Measurements from ENCODE around the gene SLC25A38. TPM values are rescaled to one million over a fixed set of nuclear protein-coding genes. Genes with fewer than 3 reads are reported as not detected.

SLC25A38 gene
- total and polyA plus RNA-seq, 2 donors from 2014 or later = 24.9 to 42.3 TPM

GRCh38 chr3:39386318-39386717 lies 3.1 kb downstream of the SLC25A38 start:
- Histone ChIP-seq H3K27me3 (ENCODE audit: control insufficient read depth, insufficient read depth, low read length) (no peaks in the 10 kb centered on the region), H3K9me3 (ENCODE audit: control insufficient read depth in 2 of 3, insufficient read depth in 1 of 3, low read length in 3 of 3) (no peaks in the 10 kb centered on the region), H3K4me1 (ENCODE audit: control insufficient read depth in 2 of 3, insufficient read depth in 2 of 3, low read depth in 1 of 3, low read length in 3 of 3) (peaks cover 0 to 10% (median 8%) of the 10 kb centered on the region in 3 donors), H3K27ac (ENCODE audit: low read depth in 2 of 2, low read length in 2 of 2) (no peak overlapping the region), H3K4me3 (ENCODE audit: low read length in 3 of 3) (no peak overlapping the region), H3K9ac (ENCODE audit: low read length in 3 of 3) (no peak overlapping the region), H3K36me3 (ENCODE audit: control insufficient read depth in 2 of 3, insufficient read depth in 3 of 3, low read length in 3 of 3) (peaks cover 2 to 11% (median 8%) of the 10 kb centered on the region in 3 donors)
- DNase-seq (no peak), FAIRE-seq (no peak)
- intact Hi-C loops (cut with DNase I) = no loop called here
- TF ChIP-seq CTCF (IDR thresholded peaks at IDR 0.05; ENCODE audit: borderline replicate concordance, extremely low read depth, insufficient read depth) = no peak

GRCh38 chr3:39387411-39387975 lies 4.3 kb downstream of the SLC25A38 start:
- Histone ChIP-seq H3K27ac (ENCODE audit: low read depth in 2 of 2, low read length in 2 of 2) (no peak overlapping the region), H3K4me3 (ENCODE audit: low read length in 3 of 3) (no peak overlapping the region), H3K36me3 (ENCODE audit: control insufficient read depth in 2 of 3, insufficient read depth in 3 of 3, low read length in 3 of 3) (peaks cover 4 to 19% (median 11%) of the 10 kb centered on the region in 3 donors), H3K9ac (ENCODE audit: low read length in 3 of 3) (no peak overlapping the region), H3K4me1 (ENCODE audit: control insufficient read depth in 2 of 3, insufficient read depth in 2 of 3, low read depth in 1 of 3, low read length in 3 of 3) (peaks cover 0 to 10% (median 8%) of the 10 kb centered on the region in 3 donors), H3K27me3 (ENCODE audit: control insufficient read depth, insufficient read depth, low read length) (no peaks in the 10 kb centered on the region), H3K9me3 (ENCODE audit: control insufficient read depth in 2 of 3, insufficient read depth in 1 of 3, low read length in 3 of 3) (no peaks in the 10 kb centered on the region)
- FAIRE-seq = no peak
- DNase-seq = no peak
- no peak for TF ChIP-seq CTCF (IDR thresholded peaks at IDR 0.05; ENCODE audit: borderline replicate concordance, extremely low read depth, insufficient read depth)
- intact Hi-C loops (cut with DNase I) = no loop called here

- DNase-seq (no peak), FAIRE-seq (no peak)
- Histone ChIP-seq H3K4me3 (ENCODE audit: low read length in 3 of 3) (no peak overlapping the region), H3K36me3 (ENCODE audit: control insufficient read depth in 2 of 3, insufficient read depth in 3 of 3, low read length in 3 of 3) (peaks cover 4 to 25% (median 14%) of the 10 kb centered on the region in 3 donors), H3K27me3 (ENCODE audit: control insufficient read depth, insufficient read depth, low read length) (no peaks in the 10 kb centered on the region), H3K9me3 (ENCODE audit: control insufficient read depth in 2 of 3, insufficient read depth in 1 of 3, low read length in 3 of 3) (no peaks in the 10 kb centered on the region), H3K4me1 (ENCODE audit: control insufficient read depth in 2 of 3, insufficient read depth in 2 of 3, low read depth in 1 of 3, low read length in 3 of 3) (peaks cover 0 to 10% (median 8%) of the 10 kb centered on the region in 3 donors), H3K27ac (ENCODE audit: low read depth in 2 of 2, low read length in 2 of 2) (no peak overlapping the region), H3K9ac (ENCODE audit: low read length in 3 of 3) (no peak overlapping the region)
- no peak for TF ChIP-seq CTCF (IDR thresholded peaks at IDR 0.05; ENCODE audit: borderline replicate concordance, extremely low read depth, insufficient read depth)
- intact Hi-C loops (cut with DNase I) = no loop called here
These were observed 5.0 kb downstream of the SLC25A38 start for GRCh38 chr3:39388153-39388552.

Measured in kidney (tissue), 14 donors.